Esophagus mucosa (tissue), 1 donor: ENCODE data around the gene AKT3. TPM values are rescaled to one million over a fixed set of nuclear protein-coding genes. Genes with fewer than 3 reads are reported as not detected.

Source experiments
- ATAC-seq: fragments of 200-7000 bp; cut with Tn5 transposase; one replicate; pipeline ENCODE4 v1.9.1; 2020
- total RNA-seq: library from RNA; stranded (reverse); gene quantifications from one replicate; pipeline ENCODE4 v1.2.4, GENCODE V29; 2023
- donor health status: DM: yes; HTN: yes; CAD: no.

Gene AKT3
- total RNA-seq, 1 donor from 2014 or later = 4.1 TPM

GRCh38 chr1:243730487-243731150 is 119.4 kb downstream of the AKT3 start:
- ATAC-seq = peak; percentile 88

DNA sequence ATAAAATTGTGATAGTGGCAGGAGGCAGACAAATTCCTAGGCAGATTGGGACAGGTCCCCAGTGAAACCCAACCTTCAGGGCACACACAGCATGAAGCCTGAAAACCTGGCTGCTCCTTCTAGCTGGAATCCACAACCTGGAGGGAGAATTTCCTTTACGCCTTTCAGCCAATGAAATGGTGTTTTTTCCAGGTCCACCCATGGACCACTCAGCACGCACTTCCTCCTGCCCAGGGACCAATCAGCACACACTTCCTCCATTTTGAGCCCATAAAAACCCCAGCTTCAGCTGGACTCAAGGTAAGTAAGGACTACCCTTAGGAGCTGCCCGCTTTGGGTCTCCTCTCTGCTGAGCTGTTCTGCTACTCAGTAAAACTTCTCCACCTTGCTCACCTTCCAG is 120.1 kb downstream of the AKT3 start:
- peak; percentile 14 for ATAC-seq

DNA sequence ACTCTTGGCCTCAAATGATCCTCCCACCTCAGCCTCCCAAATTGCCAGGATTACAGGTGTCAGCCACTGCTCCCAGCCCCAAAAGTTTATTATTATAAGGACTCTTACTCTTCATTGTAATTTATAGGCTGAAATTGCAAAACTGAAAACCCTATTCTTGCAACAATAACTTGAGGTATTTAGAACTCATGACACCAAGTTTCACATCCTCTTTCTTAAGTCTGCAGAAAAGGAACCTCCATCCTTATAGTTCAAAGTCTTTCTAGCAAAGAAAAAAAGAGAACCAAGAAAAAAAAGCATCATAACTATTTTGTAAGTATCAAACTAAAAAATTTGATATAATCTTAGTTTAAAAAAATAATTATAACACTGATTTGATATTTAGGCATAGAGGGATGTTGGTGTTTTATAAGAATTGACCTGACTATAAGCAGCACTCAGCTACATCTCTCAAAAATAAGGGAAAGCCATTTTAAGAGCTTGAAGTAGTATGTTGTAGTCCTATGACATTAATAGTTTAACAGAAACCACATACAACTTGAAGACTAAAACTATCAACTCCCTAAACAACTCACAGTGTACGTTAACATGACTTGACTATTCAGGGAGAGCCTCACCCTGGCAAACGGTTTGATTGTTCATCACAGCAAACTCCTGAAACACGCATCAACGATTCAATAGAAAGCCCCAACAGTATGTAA is 122.4 kb downstream of the AKT3 start:
- ATAC-seq = no peak

DNA sequence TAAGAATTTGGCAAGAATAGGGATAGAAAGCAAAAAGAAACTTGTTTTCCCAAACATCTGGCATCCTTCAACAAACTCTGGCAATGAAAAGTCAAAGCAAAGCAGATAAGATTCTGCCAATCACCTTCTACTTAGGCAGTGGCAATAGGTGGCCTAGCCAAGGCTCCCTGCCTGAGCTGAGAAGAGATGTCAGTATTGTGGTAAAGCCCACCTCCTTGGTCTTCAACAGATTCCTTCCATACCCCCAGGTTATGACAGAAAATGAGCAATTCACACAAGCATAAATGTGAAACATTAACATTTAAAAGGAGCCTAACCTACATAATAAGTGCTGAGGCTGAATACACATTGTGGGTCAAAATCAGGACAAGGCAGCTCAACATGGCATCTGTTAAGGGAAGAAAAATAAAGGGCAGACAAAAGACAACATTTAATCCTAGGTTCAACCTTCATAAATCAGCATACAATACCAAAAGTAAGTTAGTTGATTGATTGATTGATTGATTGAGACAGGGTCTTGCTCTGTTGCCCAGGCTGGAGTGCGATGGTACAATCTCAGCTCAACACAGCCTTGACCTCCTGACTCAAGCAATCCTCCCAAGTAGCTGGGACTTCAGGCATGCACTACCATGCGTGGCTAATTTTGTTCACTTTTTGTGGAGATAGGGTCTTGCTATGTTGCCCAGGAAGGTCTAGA is 123.1 kb downstream of the AKT3 start:
- ATAC-seq = no peak

DNA sequence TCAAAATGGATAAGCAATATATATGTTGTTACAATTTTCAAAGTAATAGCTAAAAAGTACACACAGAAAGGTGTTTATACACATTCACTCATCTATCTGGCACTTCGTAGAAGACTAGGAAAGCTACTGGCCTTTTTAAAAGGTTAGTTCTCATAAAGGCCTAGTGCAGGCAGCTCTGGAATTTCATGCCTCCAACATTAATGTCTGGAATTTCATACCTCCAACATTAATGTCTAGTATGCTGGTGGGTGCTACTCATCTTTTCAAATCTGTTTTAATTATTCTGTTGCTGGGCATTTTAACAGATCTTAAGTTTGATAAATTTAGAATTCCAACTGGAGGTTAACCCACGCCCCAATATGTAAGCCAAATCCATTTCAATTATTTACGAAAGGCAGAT is 124.2 kb downstream of the AKT3 start:
- ATAC-seq = no peak

- ATAC-seq = no peak
Observed at GRCh38 chr1:243725075-243725474, 125.0 kb downstream of the AKT3 start.

- no peak for ATAC-seq
Observed at GRCh38 chr1:243723458-243724043, 126.5 kb downstream of the AKT3 start.

GRCh38 chr1:243723050-243723449 is 127.0 kb downstream of the AKT3 start:
- ATAC-seq = no peak

- ATAC-seq = no peak
Observed at GRCh38 chr1:243719476-243719875, 130.6 kb downstream of the AKT3 start.

GRCh38 chr1:243718893-243719292 is 131.2 kb downstream of the AKT3 start:
- ATAC-seq = no peak

DNA sequence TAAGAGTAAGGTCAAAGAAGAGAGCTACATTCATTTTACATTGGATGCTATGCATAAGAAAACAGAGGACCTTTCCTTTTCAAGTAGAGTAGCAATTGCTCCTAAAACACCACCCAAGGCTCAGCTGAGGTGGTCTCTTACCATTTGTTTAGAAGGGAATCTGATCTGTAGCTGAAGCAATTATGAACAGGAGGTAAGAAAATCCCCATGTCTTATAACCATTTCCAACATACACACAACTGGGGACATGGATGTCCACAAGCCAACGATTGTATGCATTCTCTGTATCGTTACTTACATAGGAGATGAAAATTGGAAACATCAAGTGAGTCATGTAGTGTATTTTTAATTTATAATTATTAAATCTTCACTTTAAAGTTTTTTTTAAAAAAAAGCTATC is 132.0 kb downstream of the AKT3 start:
- no peak for ATAC-seq

- ATAC-seq = no peak
Observed at GRCh38 chr1:243716906-243717305, 133.1 kb downstream of the AKT3 start.

DNA sequence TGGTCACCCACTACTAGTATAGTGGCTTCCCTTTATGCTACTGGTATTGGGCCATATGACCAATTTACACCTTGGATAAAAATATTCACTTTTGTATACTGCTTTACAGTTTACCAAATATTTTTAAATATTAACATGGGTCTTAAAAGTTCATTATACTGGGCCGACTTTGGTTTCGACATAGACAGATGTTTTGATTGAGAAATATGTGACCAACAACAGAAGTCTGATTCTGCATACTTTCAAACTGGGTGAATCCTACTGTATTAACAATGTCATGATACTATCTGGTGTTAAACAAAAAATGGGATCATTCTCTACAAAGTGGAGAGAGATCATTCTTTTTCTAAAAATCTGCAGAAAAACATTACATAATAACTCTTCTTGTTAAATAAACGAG is 134.8 kb downstream of the AKT3 start:
- no peak for ATAC-seq

- no peak for ATAC-seq
Observed at GRCh38 chr1:243713470-243714186, 136.4 kb downstream of the AKT3 start.

- ATAC-seq = no peak
Observed at GRCh38 chr1:243712941-243713340, 137.1 kb downstream of the AKT3 start.

GRCh38 chr1:243712242-243712641 is 137.8 kb downstream of the AKT3 start:
- no peak for ATAC-seq

GRCh38 chr1:243710467-243710866 is 139.6 kb downstream of the AKT3 start:
- no peak for ATAC-seq

GRCh38 chr1:243708210-243708609 is 141.8 kb downstream of the AKT3 start:
- ATAC-seq = no peak

DNA sequence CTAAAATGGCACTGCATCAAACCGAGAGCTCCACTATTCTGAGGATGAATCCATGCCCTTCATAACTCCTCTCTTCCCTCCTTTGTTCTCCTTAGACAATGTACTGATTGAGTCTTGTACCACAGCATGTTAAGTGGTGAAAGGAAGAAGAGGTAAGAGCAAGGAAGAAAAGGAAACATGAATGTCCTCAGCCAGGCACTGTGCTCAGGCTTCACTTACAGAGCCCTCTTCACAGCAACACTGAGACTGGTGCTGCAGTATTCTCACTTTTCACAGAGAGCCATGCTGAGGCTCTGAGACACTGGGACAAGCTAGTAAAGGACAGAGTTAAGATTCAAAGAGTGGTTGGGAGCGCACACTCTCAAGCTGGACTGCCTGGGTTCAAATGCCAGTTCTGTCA is 143.5 kb downstream of the AKT3 start:
- no peak for ATAC-seq

GRCh38 chr1:243705585-243705984 is 144.5 kb downstream of the AKT3 start:
- no peak for ATAC-seq

- no peak for ATAC-seq
Observed at GRCh38 chr1:243701872-243702271, 148.2 kb downstream of the AKT3 start.

- no peak for ATAC-seq
Observed at GRCh38 chr1:243693800-243694199, 156.2 kb downstream of the AKT3 start.

GRCh38 chr1:243686159-243686558 is 163.9 kb downstream of the AKT3 start:
- no peak for ATAC-seq
